Head of caudate nucleus (tissue), 42 donors: ENCODE data around the gene ZNF438.
"Not testable (repeated sequence)": the region's sequence is repeated elsewhere in the genome, so short reads cannot be mapped to it uniquely, and the experiment has no call there.

ENCODE experiments used
- DNase-seq, 42 donors: peaks; one replicate each; pipeline versions ENCODE4 v3.0.0 to v3.0.0-alpha.2; 2020 to 2021; ENCODE audit warnings: mixed read lengths in 7 of 42
- intact Hi-C: fragments of 100-400 bp; cut with DNase I; formaldehyde crosslinking; loops from one replicate; pipeline ENCODE4 v1.15.0; 2022

Gene ZNF438

DNA sequence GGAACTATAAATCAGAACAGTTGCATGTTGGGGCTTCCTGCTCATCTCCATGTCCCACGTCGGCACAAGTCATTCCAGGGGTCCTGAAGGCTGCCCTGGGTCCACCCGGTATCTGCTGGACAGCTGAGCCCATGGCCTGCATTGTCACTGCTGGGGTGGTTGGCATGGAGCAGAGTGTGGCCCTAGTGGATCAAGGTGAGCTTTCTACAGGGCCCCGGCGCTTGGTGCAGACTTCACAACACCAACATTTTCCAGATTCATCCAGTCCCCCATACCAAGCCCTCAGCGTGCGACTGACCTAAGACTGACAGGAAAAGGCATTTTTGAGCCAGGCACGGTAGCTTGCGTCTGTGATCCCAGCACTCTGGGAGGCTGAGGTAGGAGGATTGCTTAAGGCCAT is 226.6 kb downstream of the ZNF438 start:
- no peak for DNase-seq
- intact Hi-C loops: no loop called here

GRCh38 chr10:30804478-30805055 is 227.1 kb downstream of the ZNF438 start:
- intact Hi-C loops: no loop called here
- no peak for DNase-seq

- DNase-seq: no peak
- intact Hi-C loops: no loop called here
These were observed 227.8 kb downstream of the ZNF438 start for GRCh38 chr10:30803892-30804322.

- no peak for DNase-seq
- intact Hi-C loops: no loop called here
These were observed 228.6 kb downstream of the ZNF438 start for GRCh38 chr10:30803058-30803457.

- intact Hi-C loops: no loop called here
- no peak for DNase-seq
These were observed 231.3 kb downstream of the ZNF438 start for GRCh38 chr10:30800368-30800767.

DNA sequence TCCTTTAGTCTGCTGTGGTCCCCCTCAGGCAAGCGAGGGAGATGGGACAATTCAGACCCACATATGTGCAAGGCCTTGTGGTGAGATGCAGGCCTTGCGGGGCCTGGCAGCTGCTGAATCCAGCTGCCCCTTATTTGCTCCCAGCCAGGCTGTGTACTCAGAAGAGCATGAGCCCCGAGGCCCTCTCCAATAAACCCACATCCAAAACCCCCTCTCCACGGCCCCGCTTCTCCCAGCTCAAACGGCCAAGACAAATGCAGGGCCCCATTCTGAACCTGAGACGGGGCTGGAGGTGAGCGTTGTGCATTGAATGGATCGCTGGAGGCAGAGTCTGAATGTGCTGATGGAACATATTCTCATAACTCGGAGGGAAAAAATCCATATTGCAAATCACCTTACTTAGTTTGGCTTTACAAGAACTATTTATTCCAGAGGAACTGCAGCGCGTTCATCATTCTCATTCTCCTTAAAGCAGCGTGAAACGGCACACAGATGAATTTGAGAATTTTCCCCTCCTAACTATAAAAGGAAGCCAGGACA is 232.9 kb downstream of the ZNF438 start:
- no peak for DNase-seq
- intact Hi-C loops: no loop called here

DNA sequence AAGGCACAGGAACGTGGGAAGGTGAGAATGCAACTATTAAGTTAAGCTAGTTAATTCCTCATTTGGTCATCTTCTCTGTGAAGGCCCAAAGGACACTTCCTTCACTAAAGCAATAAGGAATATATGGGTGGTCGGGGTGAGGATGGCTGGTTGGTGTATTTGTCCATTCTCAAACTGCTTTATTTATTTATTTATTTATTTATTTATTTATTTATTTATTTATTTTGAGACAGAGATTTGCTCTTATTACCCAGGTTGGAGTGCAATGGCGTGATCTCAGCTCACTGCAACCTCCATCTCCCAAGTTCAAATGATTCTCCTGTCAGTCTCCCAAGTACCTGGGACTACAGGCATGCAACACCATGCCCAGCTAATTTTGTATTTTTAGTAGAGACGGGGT is 236.6 kb downstream of the ZNF438 start:
- DNase-seq, intact Hi-C loops: not testable (repeated sequence)
